Raji (cell line): ENCODE results near the gene CACNA2D3.

ENCODE experiments used
- POLR2A ChIP-seq: IDR thresholded peaks from 2 replicates; pipeline ENCODE4 v1.6.1; 2011; ENCODE audit warnings: low read depth, low read length, control low read depth; ENCODE audit not compliant: insufficient read depth

Gene CACNA2D3

GRCh38 chr3:54619531-54619930 is 497.2 kb downstream of the CACNA2D3 start:
- TF ChIP-seq POLR2A = no peak

- no peak for TF ChIP-seq POLR2A
Measured at GRCh38 chr3:54621184-54621583, 498.8 kb downstream of the CACNA2D3 start.

GRCh38 chr3:54622678-54623077 is 500.3 kb downstream of the CACNA2D3 start:
- no peak for TF ChIP-seq POLR2A

- TF ChIP-seq POLR2A = no peak
Measured at GRCh38 chr3:54625805-54626787, 503.7 kb downstream of the CACNA2D3 start.

- TF ChIP-seq POLR2A = no peak
Measured at GRCh38 chr3:54628888-54629441, 506.6 kb downstream of the CACNA2D3 start.

- TF ChIP-seq POLR2A = no peak
Measured at GRCh38 chr3:54630101-54630623, 507.8 kb downstream of the CACNA2D3 start.

- TF ChIP-seq POLR2A = no peak
Measured at GRCh38 chr3:54631516-54632325, 509.4 kb downstream of the CACNA2D3 start.

GRCh38 chr3:54632326-54632665 is 509.9 kb downstream of the CACNA2D3 start:
- TF ChIP-seq POLR2A = no peak

- TF ChIP-seq POLR2A = no peak
Measured at GRCh38 chr3:54632834-54633233, 510.5 kb downstream of the CACNA2D3 start.

- TF ChIP-seq POLR2A = no peak
Measured at GRCh38 chr3:54633444-54634121, 511.2 kb downstream of the CACNA2D3 start.

- TF ChIP-seq POLR2A = no peak
Measured at GRCh38 chr3:54634122-54634469, 511.7 kb downstream of the CACNA2D3 start.

- TF ChIP-seq POLR2A = no peak
Measured at GRCh38 chr3:54641226-54642014, 519.1 kb downstream of the CACNA2D3 start.

- TF ChIP-seq POLR2A = no peak
Measured at GRCh38 chr3:54642147-54642546, 519.8 kb downstream of the CACNA2D3 start.

GRCh38 chr3:54647721-54648120 is 525.4 kb downstream of the CACNA2D3 start:
- TF ChIP-seq POLR2A = no peak
